AG04450 (cell line): ENCODE results near the gene LTB. TPM values are rescaled to one million over a fixed set of nuclear protein-coding genes. Genes with fewer than 3 reads are reported as not detected.

Source experiments
- CTCF ChIA-PET: fragments of 300-600, 350-600 bp; formaldehyde crosslinking; extraction: SDS; loops from one replicate; lab custom pipeline; 2022; ENCODE audit warnings: antibody characterized with exemption, inconsistent platforms; lab: Charles Lee
- POLR2A ChIA-PET: fragments of 350-600 bp; formaldehyde crosslinking; extraction: SDS; loops from one replicate; lab custom pipeline; 2021; ENCODE audit warnings: antibody characterized with exemption, inconsistent platforms; lab: Yijun Ruan, JAX
- DNase-seq: peaks from one replicate; pipeline ENCODE4 v3.0.0-alpha.2; 2011; ENCODE audit warnings: low read depth, low spot score
- H3K27ac ChIP-seq: one replicate; pipeline ENCODE4 v1.5.1; 2012; ENCODE audit warnings: low read depth, low read length, control low read depth
- H3K27me3 ChIP-seq: one replicate; pipeline ENCODE4 v1.6.0; 2012; ENCODE audit warnings: low read length; ENCODE audit not compliant: control insufficient read depth, insufficient read depth
- H3K4me3 ChIP-seq: 2 replicates; pipeline ENCODE4 v1.5.1; 2011; ENCODE audit warnings: mild to moderate bottlenecking, low read depth, low read length, control low read depth
- H3K9me3 ChIP-seq: 2 replicates; pipeline ENCODE4 v1.5.1; 2012; ENCODE audit warnings: low read length; ENCODE audit not compliant: control insufficient read depth, insufficient read depth
- polyA plus RNA-seq: library from polyadenylated mRNA; depleted of rRNA; stranded (reverse); fragments of >200 nt; gene quantifications from 2 replicates; pipeline ENCODE4 v1.2.3, GENCODE V29; 2011
- TF ChIP-seq, protein P1 (sequence below): IDR thresholded peaks from 2 replicates; pipeline ENCODE4 v1.5.1; 2011; ENCODE audit warnings: low read depth, low read length, control low read depth, inconsistent platforms

The LTB gene
- polyA plus RNA-seq, 1 experiment: not detected

DNA sequence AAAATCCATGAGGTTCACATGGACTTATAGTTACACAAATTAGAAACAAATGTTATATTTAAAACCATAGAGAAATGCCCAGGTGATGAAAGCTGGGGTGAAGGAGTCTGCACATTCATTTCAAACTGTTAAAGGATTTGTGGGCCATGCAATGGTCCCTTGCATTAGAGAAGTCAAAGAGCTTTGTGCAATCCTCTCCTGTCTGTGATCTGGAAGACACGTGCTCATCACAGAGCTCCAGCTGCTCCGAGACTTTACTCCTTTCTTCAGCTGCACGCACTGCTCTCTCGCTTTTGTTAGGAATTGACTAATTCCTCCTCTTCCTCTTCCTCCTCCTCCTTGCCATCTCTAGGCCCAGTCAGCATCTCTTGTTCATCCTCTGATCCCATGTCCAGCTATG lies 28.7 kb upstream of the LTB start:
- CTCF ChIA-PET: interaction anchor here (0.9 to 1.7 kb wide), 5 partner anchors 10 to 64 kb away, joined by 3 to 14 read pairs (median 4); partner anchors contain the start of genes ATP6V1G2 and NFKBIL1
- peaks cover 6% of the 10 kb centered on the region for H3K27me3 ChIP-seq

DNA sequence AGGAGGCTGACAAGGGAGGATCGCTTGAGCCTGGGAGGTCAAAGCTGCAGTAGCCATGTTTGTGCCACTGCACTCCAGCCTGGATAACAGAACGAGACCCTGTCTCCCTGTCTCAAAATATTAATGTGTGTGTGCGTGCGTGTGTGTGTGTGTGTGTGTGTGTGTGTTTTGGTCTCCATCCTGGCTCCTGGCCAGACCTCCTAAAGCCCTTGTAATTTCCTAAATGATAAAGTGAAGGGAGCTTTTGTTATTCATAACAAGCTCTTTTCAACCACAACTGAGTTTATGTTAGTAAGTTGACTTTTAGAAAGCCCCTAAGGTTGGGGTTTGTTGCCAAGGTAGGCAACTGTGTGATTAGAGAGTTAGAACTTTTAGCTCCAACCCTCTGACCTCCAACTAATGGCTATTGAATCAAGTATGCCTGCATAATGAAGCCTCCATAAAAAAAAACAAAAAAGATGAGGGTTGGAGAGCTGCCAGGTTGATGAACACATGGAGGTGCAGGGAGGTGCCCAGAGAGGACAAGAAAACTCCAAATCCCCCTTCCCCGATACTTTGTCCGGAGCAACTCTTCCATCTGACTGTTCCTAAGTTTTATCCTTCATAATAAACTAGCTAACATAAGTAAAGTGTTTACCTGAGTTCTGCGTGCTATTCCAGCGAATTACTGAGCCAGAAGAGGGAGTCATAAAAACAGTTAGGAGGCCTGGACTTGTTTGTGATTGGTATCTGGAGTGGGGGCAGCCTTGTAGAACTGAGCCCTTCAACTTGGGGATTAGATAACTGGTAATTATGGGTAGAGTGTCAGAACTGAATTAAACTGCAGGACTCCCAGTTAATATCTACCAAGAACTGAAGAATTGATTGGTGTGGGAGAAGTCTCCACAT lies 27.5 kb upstream of the LTB start:
- POLR2A ChIA-PET: no interaction called here
- DNase-seq: no peak
- TF ChIP-seq, protein P1, sequence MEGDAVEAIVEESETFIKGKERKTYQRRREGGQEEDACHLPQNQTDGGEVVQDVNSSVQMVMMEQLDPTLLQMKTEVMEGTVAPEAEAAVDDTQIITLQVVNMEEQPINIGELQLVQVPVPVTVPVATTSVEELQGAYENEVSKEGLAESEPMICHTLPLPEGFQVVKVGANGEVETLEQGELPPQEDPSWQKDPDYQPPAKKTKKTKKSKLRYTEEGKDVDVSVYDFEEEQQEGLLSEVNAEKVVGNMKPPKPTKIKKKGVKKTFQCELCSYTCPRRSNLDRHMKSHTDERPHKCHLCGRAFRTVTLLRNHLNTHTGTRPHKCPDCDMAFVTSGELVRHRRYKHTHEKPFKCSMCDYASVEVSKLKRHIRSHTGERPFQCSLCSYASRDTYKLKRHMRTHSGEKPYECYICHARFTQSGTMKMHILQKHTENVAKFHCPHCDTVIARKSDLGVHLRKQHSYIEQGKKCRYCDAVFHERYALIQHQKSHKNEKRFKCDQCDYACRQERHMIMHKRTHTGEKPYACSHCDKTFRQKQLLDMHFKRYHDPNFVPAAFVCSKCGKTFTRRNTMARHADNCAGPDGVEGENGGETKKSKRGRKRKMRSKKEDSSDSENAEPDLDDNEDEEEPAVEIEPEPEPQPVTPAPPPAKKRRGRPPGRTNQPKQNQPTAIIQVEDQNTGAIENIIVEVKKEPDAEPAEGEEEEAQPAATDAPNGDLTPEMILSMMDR: no peak

More for the DNA sequence above, 28.7 kb upstream of the LTB start:
- POLR2A ChIA-PET: no interaction called here
- H3K27ac ChIP-seq: no peak overlapping the region
- H3K9me3 ChIP-seq: no peaks in the 10 kb centered on the region
- no peak for DNase-seq
- H3K4me3 ChIP-seq: no peak overlapping the region
- TF ChIP-seq, protein P1: no peak

DNA sequence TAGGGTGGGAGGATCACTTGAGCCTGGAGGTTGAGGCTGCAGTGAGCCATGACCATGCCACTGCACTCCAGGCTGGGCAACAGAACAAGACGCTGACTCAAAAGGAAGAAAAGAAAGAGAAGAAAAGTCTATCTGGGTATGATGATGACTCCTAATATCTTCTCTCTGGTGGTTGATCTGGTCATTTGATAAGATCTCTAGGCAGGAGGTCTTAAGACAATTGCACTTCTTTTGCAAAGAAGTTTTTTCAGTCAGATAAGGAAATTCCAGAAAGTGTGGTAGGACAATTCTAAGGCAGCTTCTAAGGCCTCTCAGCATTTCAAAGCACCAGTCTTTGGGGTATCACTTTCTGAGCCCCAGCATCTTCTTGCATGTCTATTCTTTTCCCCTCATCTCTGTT lies 25.1 kb upstream of the LTB start:
- DNase-seq: no peak
- Histone ChIP-seq H3K27me3 (peaks cover 3% of the 10 kb centered on the region), H3K4me3 (no peak overlapping the region), H3K9me3 (no peaks in the 10 kb centered on the region), H3K27ac (no peak overlapping the region)
- TF ChIP-seq, protein P1: no peak
- ChIA-PET POLR2A (no interaction called here), CTCF (interaction anchor here (2.8 kb wide), 1 partner anchor 10 kb away, joined by 17 read pairs; no protein-coding TSS in a partner anchor)

More for the DNA sequence above, 27.5 kb upstream of the LTB start:
- CTCF ChIA-PET: interaction anchor here (1.0 to 1.7 kb wide), 5 partner anchors 9 to 63 kb away, joined by 4 to 22 read pairs (median 5); partner anchors contain the start of genes ATP6V1G2 and NFKBIL1
- Histone ChIP-seq H3K4me3 (no peak overlapping the region), H3K27ac (no peak overlapping the region), H3K27me3 (peaks cover 6% of the 10 kb centered on the region), H3K9me3 (no peaks in the 10 kb centered on the region)

DNA sequence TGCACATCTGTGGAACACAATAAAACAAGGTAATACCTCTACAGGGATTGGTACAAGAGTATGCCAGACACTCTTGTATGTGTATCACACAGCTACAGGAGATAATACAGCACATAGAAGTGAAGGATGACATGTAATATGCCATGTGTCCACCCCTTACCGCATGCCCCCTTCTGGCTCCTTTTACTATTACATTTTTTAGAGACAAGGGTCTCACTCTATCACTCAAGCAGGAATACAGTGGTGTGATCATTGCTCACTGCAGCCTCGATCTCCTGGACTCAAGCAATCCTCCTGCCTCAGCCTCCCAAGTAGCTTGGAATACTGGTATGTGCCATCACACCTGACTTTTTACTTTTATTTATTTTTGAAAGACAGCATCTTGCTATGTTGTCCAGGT lies 14.8 kb upstream of the LTB start:
- no peak overlapping the region for H3K27ac ChIP-seq
- TF ChIP-seq, protein P1: peak; percentile 47
- no peak overlapping the region for H3K4me3 ChIP-seq
- H3K9me3 ChIP-seq: peaks cover 3% of the 10 kb centered on the region
- no peak for DNase-seq
- ChIA-PET CTCF (interaction anchor here (0.7 to 10.4 kb wide), 15 partner anchors 9 to 104 kb away, joined by 3 to 388 read pairs (median 11); partner anchors contain the start of genes AIF1, ATP6V1G2, DDX39B and LST1), POLR2A (interaction anchor here (0.6 to 1.0 kb wide), 3 partner anchors 18 to 198 kb away, joined by 3 to 12 read pairs (median 3); partner anchors contain the start of genes AIF1 and NFKBIL1)
- H3K27me3 ChIP-seq: no peaks in the 10 kb centered on the region
